Right lobe of liver (tissue), 6 donors: ENCODE data around the gene P4HA3. TPM values are rescaled to one million over a fixed set of nuclear protein-coding genes. Genes with fewer than 3 reads are reported as not detected.

Experiments used
- ATAC-seq, 4 donors: fragments of 200-7000 bp; cut with Tn5 transposase; one replicate each; pipeline ENCODE4 v1.9.1; 2020; ENCODE audit warnings: mild to moderate bottlenecking in 4 of 4, moderate library complexity in 4 of 4
- DNase-seq, 3 donors: peaks; one replicate each; pipeline ENCODE4 v3.0.0-alpha.2; 2020
- H3K27ac ChIP-seq, 3 donors: fragments of 200-600 bp; one replicate each; pipeline ENCODE4 v1.8.0; 2022
- H3K27me3 ChIP-seq, 2 donors: fragments of 200-600 bp; one replicate each; pipeline ENCODE4 v1.8.0; 2022
- H3K36me3 ChIP-seq, 4 donors: fragments of 200-600 bp; sonication (generic) in 1 of 4; one replicate each; pipeline versions ENCODE4 v1.5.1 to v1.8.0; 2017 to 2022; ENCODE audit warnings: control low read depth in 1 of 4
- H3K4me1 ChIP-seq, 4 donors: fragments of 200-600 bp; sonication (generic) in 1 of 4; one replicate each; pipeline versions ENCODE4 v1.5.1 to v1.8.0; 2017 to 2022; ENCODE audit warnings: control low read depth in 1 of 4
- H3K4me3 ChIP-seq, 3 donors: fragments of 200-600 bp; one replicate each; pipeline ENCODE4 v1.8.0; 2022
- H3K9me3 ChIP-seq, 4 donors: fragments of 200-600 bp; sonication (generic) in 1 of 4; one replicate each; pipeline versions ENCODE4 v1.5.1 to v1.8.0; 2017 to 2022; ENCODE audit warnings: control low read depth in 1 of 4
- POLR2A ChIP-seq: fragments of 450-650 bp; IDR thresholded peaks from one replicate; pipeline ENCODE4 v1.6.1; 2017; ENCODE audit warnings: antibody characterized with exemption, mild to moderate bottlenecking
- WGBS: methylation state at CpG from one replicate; pipeline ENCODE4 v1.1.6; 2018; ENCODE audit warnings: low coverage, low lambda C conversion rate; ENCODE audit not compliant: insufficient coverage; ENCODE audit errors: missing lambda C conversion rate; 5-methylcytosine and 5-hydroxymethylcytosine counted together
- intact Hi-C, 2 donors: fragments of 100-400 bp; cut with DNase I; formaldehyde crosslinking; loops; one replicate each; pipeline versions ENCODE4 v1.11.2 to v1.14.1; 2022
- total RNA-seq, 6 experiments: library from RNA; depleted of rRNA in 2 of 6; stranded (reverse); fragments of >200 nt in 2 of 6; fragmentation: NEBNext Ultra II Directional in 3 of 6; extraction: Animal tissue kit (Norgen Biotek cat#: 25700) in 3 of 6; gene quantifications; one replicate each; pipeline versions ENCODE4 v1.1.0 to v1.2.4, GENCODE V29; 2016 to 2023
- TF ChIP-seq, protein P1 (sequence below), 4 donors: fragments of 200-600 bp in 3 of 4; fragments of 450-650 bp in 1 of 4; IDR thresholded peaks; one replicate each; pipeline versions ENCODE4 v1.5.1 to v1.8.0; 2016 to 2022; ENCODE audit warnings: antibody characterized with exemption in 4 of 4, mild to moderate bottlenecking in 2 of 4
- donor health status: DM: no; HTN: yes; CAD: no.
- donor health status: DM: no; HTN: no; CAD: no.
- donor health status: DM: no; HTN: no; CAD: no.
- donor health status: DM: no; HTN: yes; CAD: no.
- donor health status: DM: no; HTN: yes; CAD: no.

The P4HA3 gene
- total RNA-seq, 6 experiments from 2014 or later, result 0.12 to 2.1 (median 0.78) TPM; not detected in 1

DNA sequence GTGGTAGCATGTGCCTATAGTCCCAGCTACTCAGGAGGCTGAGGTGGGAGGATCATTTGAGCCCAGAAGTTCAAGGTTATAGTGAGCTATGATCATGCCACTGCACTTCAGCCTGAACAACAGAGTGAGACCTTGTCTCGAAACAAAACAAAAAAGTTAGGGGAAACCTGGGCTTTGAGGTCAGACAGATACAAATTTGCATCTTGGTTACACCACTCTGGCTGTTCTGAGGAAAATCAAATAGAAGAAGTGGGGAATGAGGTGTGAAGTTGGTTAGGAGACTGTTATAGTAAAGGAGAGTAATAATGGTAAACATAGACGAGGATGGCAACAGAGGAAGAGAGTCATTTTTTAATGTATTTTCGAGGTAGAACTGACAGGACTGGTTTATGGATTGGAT lies 77.8 kb downstream of the P4HA3 start:
- 96% methylated on average over 2 of the region's 3 CpGs for WGBS
- no peaks in the 10 kb centered on the region for H3K9me3 ChIP-seq
- no peak for ATAC-seq

DNA sequence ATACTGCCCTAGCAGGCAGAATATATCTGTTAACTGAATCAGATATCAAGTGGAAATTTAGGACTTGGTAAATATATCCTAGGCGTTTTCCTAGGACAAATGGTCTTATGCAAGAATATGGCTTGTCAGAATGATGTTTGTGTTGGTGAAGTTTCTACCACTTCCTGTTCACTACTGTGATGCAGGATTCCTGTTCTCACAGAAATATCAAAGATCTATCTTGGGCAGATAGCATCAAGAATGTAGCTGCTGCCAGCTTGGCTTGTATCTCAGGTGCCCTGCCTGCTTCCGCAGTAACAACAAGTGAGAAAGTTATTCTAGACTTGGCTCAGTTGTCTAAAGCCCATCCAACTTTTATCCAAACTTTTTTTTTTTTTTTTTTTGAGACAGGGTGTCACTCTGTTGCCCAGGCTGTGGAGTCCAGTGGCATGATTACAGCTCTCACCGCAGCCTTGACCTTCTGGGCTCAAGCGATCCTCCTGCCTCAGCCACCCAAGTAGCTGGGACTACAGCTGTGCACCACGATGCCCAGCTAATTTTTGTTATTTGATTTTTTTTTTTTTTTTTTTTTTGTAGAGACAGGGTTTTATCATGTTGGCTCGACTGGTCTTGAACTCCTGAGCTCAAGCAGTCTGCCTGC lies 79.0 kb downstream of the P4HA3 start:
- no peaks in the 10 kb centered on the region for H3K27me3 ChIP-seq
- H3K4me1 ChIP-seq, result no peaks in the 10 kb centered on the region
- WGBS, result 83% methylated on average over 3 of the region's 6 CpGs
- no peak overlapping the region for H3K4me3 ChIP-seq
- no peak overlapping the region for H3K27ac ChIP-seq
- ATAC-seq (no peak), DNase-seq (no peak)
- H3K36me3 ChIP-seq, result peaks cover 0 to 27% (median 12%) of the 10 kb centered on the region in 4 donors
- H3K9me3 ChIP-seq, result no peaks in the 10 kb centered on the region
- intact Hi-C loops, result no loop called here
- TF ChIP-seq, protein P1, sequence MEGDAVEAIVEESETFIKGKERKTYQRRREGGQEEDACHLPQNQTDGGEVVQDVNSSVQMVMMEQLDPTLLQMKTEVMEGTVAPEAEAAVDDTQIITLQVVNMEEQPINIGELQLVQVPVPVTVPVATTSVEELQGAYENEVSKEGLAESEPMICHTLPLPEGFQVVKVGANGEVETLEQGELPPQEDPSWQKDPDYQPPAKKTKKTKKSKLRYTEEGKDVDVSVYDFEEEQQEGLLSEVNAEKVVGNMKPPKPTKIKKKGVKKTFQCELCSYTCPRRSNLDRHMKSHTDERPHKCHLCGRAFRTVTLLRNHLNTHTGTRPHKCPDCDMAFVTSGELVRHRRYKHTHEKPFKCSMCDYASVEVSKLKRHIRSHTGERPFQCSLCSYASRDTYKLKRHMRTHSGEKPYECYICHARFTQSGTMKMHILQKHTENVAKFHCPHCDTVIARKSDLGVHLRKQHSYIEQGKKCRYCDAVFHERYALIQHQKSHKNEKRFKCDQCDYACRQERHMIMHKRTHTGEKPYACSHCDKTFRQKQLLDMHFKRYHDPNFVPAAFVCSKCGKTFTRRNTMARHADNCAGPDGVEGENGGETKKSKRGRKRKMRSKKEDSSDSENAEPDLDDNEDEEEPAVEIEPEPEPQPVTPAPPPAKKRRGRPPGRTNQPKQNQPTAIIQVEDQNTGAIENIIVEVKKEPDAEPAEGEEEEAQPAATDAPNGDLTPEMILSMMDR (IDR thresholded peaks at IDR 0.05), result no peak
- TF ChIP-seq POLR2A, result no peak

More for the DNA sequence above, 77.8 kb downstream of the P4HA3 start:
- no peak overlapping the region for H3K4me3 ChIP-seq
- no peak for TF ChIP-seq POLR2A
- TF ChIP-seq, protein P1 (IDR thresholded peaks at IDR 0.05), result no peak
- H3K4me1 ChIP-seq, result no peaks in the 10 kb centered on the region
- DNase-seq, result no peak
- H3K27ac ChIP-seq, result no peak overlapping the region
- intact Hi-C loops, result no loop called here
- H3K36me3 ChIP-seq, result peaks cover 0 to 36% (median 12%) of the 10 kb centered on the region in 4 donors
- no peaks in the 10 kb centered on the region for H3K27me3 ChIP-seq

DNA sequence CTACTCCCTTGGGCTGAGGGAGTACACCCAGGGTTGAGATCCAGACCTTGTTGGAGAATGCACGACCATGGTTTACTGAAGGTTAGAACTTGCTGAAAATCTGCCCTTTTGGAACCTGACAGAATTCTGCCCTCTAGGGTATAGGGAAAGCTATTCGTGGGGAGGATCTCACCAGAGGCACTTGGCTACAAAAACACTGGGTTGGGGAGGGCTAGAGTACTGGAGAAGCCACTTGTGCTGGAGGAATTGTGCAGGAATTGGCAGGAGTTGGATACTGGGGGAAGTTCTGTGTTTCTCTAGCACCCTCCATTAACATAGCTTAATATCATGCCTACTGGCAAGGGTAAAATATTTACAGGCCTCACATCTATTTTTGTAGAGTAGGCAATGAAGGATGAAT lies 84.5 kb downstream of the P4HA3 start:
- intact Hi-C loops, result no loop called here
- DNase-seq, result no peak

DNA sequence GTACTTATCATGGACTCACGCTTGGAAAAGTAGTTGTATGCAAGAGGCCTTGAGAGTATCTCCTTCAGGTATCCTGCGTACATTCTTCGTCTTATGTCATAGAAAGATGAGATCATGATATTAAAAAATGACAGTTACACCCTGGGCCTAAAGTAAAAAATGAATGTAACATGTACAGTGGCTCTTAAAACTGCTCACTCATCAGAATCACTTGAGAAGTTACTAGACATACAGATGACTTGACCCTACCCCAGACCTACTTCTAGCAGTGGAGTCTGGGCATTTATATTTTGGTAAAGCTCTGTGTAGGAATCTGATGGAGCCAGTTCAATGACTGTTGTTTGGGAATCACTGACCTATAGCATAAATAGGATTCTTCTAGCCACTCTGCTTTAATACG lies 85.9 kb downstream of the P4HA3 start:
- Histone ChIP-seq H3K27ac (no peak overlapping the region), H3K9me3 (no peaks in the 10 kb centered on the region), H3K27me3 (no peaks in the 10 kb centered on the region), H3K36me3 (peaks cover 0 to 6% (median 2%) of the 10 kb centered on the region in 4 donors), H3K4me1 (no peaks in the 10 kb centered on the region), H3K4me3 (no peak overlapping the region)
- no peak for DNase-seq
- ATAC-seq, result no peak
- TF ChIP-seq, protein P1 (IDR thresholded peaks at IDR 0.05), result no peak
- TF ChIP-seq POLR2A, result no peak
- 97% methylated on average over 4 of the region's 4 CpGs for WGBS
- intact Hi-C loops, result no loop called here

More for the DNA sequence above, 84.5 kb downstream of the P4HA3 start:
- no peaks in the 10 kb centered on the region for H3K9me3 ChIP-seq
- H3K36me3 ChIP-seq, result peaks cover 0 to 13% (median 2%) of the 10 kb centered on the region in 4 donors
- H3K27me3 ChIP-seq, result no peaks in the 10 kb centered on the region
- no peak overlapping the region for H3K4me3 ChIP-seq
- TF ChIP-seq POLR2A, result no peak
- TF ChIP-seq, protein P1 (IDR thresholded peaks at IDR 0.05), result no peak
- WGBS, result 61% methylated on average over 2 of the region's 2 CpGs
- no peak overlapping the region for H3K27ac ChIP-seq
- ATAC-seq, result peak in 1 of 4 donors; percentile 36
- H3K4me1 ChIP-seq, result no peaks in the 10 kb centered on the region
